Stimulated activated CD4-positive, alpha-beta T cell treated with anti-CD3 and anti-CD28 coated beads, TNF-alpha, amount 100 ng/mL, for 48 hours (primary cell): ENCODE measurements around the gene TEX14.

Experiments used
- DNase-seq, 3 donors: peaks; one replicate each; pipeline ENCODE4 v3.0.0-alpha.2; 2020; ENCODE audit warnings: low read depth in 3 of 3

The TEX14 gene

GRCh38 chr17:58648236-58648635, 43.6 kb downstream of the TEX14 start:
- no peak for DNase-seq

- no peak for DNase-seq
Measured at GRCh38 chr17:58643147-58643546, 48.7 kb downstream of the TEX14 start.

GRCh38 chr17:58641887-58642311, 49.9 kb downstream of the TEX14 start:
- no peak for DNase-seq

GRCh38 chr17:58640202-58640601, 51.6 kb downstream of the TEX14 start:
- no peak for DNase-seq

GRCh38 chr17:58639681-58640080, 52.2 kb downstream of the TEX14 start:
- no peak for DNase-seq

- no peak for DNase-seq
Measured at GRCh38 chr17:58637011-58637570, 54.8 kb downstream of the TEX14 start.

GRCh38 chr17:58632324-58633314, 59.2 kb downstream of the TEX14 start:
- DNase-seq = no peak

GRCh38 chr17:58631523-58632323, 60.1 kb downstream of the TEX14 start:
- peak; percentile 89 to 93 (median 92) for DNase-seq

GRCh38 chr17:58630883-58631522, 60.8 kb downstream of the TEX14 start:
- DNase-seq = peak; percentile 8 to 39 (median 36)

- DNase-seq = no peak
Measured at GRCh38 chr17:58626905-58627304, 64.9 kb downstream of the TEX14 start.

- DNase-seq = no peak
Measured at GRCh38 chr17:58624751-58625150, 67.1 kb downstream of the TEX14 start.

GRCh38 chr17:58621174-58621573, 70.7 kb downstream of the TEX14 start:
- DNase-seq = no peak

- DNase-seq = no peak
Measured at GRCh38 chr17:58618336-58618735, 73.5 kb downstream of the TEX14 start.

- no peak for DNase-seq
Measured at GRCh38 chr17:58617563-58617962, 74.3 kb downstream of the TEX14 start.

GRCh38 chr17:58615768-58616659, 75.8 kb downstream of the TEX14 start:
- no peak for DNase-seq

GRCh38 chr17:58614859-58615459, 76.9 kb downstream of the TEX14 start:
- no peak for DNase-seq

- DNase-seq = no peak
Measured at GRCh38 chr17:58611331-58611730, 80.5 kb downstream of the TEX14 start.

- no peak for DNase-seq
Measured at GRCh38 chr17:58606934-58607333, 84.9 kb downstream of the TEX14 start.

- no peak for DNase-seq
Measured at GRCh38 chr17:58605986-58606385, 85.9 kb downstream of the TEX14 start.

GRCh38 chr17:58605470-58605869, 86.4 kb downstream of the TEX14 start:
- no peak for DNase-seq
